K562 (cell line): ENCODE data around the gene GPR26. TPM values are rescaled to one million over a fixed set of nuclear protein-coding genes. Genes with fewer than 3 reads are reported as not detected.

Experiments used
- DNMT1 ChIP-seq: fragments of 450-650 bp; IDR thresholded peaks from 2 replicates; pipeline ENCODE4 v1.6.1; 2016; ENCODE audit warnings: antibody characterized with exemption, mild to moderate bottlenecking
- FOXJ2 ChIP-seq: fragments of 200-800 bp; sonication (Bioruptor generic); IDR thresholded peaks from 2 replicates; pipeline ENCODE4 v1.6.1; 2016; ENCODE audit warnings: missing genetic modification characterization, missing compliant biosample characterization
- MTF1 ChIP-seq: fragments of 250-450 bp; sonication (Bioruptor Pico); IDR thresholded peaks from 2 replicates; pipeline ENCODE4 v1.9.0; 2021; ENCODE audit warnings: moderate library complexity, mild to moderate bottlenecking, inconsistent platforms, borderline replicate concordance
- SMARCA5 ChIP-seq: fragments of 450-650 bp; IDR thresholded peaks from 2 replicates; pipeline ENCODE4 v1.6.1; 2016
- SUPT5H ChIP-seq: fragments of 450-650 bp; IDR thresholded peaks from 2 replicates; pipeline ENCODE4 v1.6.1; 2016
- TCF7 ChIP-seq: sonication (generic); IDR thresholded peaks from 2 replicates; pipeline ENCODE4 v1.6.1; 2016; ENCODE audit warnings: antibody characterized with exemption, borderline replicate concordance
- THAP12 ChIP-seq: fragments of 250-450 bp; sonication (Bioruptor Pico); IDR thresholded peaks from 2 replicates; pipeline ENCODE4 v1.9.0; 2021; ENCODE audit warnings: mild to moderate bottlenecking, inconsistent platforms
- TRIM25 ChIP-seq: fragments of 450-650 bp; IDR thresholded peaks from 2 replicates; pipeline ENCODE4 v1.7.0; 2016; ENCODE audit warnings: borderline replicate concordance
- ZKSCAN8 ChIP-seq: fragments of 200-800 bp; sonication (Bioruptor generic); IDR thresholded peaks from 2 replicates; pipeline ENCODE4 v1.6.1; 2016; ENCODE audit warnings: missing genetic modification characterization, missing compliant biosample characterization
- ZNF124 ChIP-seq: sonication (generic); formaldehyde crosslinking; IDR thresholded peaks from 2 replicates; pipeline ENCODE4 v1.8.1; 2022; ENCODE audit warnings: missing genetic modification reagents
- ZNF274 ChIP-seq: IDR thresholded peaks from 2 replicates; pipeline ENCODE4 v1.6.1; 2011; ENCODE audit warnings: low read depth, mild to moderate bottlenecking, low read length, moderate library complexity, borderline replicate concordance
- polyA plus RNA-seq, 8 experiments: library from polyadenylated mRNA; depleted of rRNA in 4 of 8; stranded (reverse) in 5 of 8; unstranded in 3 of 8; fragments of >200 nt; fragmentation: Nextera tagmentation in 2 of 8; fragmentation: Illumina TruSeq in 1 of 8; extraction: Ambion mirVana in 2 of 8; extraction: Trizol in 1 of 8; gene quantifications; 2 replicates each; pipeline versions ENCODE4 v1.2.1 to v1.2.3, GENCODE V29; 2011 to 2014; ENCODE audit warnings: inconsistent platforms in 1 of 8, missing spikeins in 1 of 8
- total RNA-seq, 7 experiments: library from RNA; depleted of rRNA in 6 of 7; stranded (reverse); fragments of >200 nt in 6 of 7; fragmentation: Illumina TruSeq in 2 of 7; extraction: Trizol in 2 of 7; gene quantifications; 2 replicates each; pipeline versions ENCODE4 v1.2.1 to v1.2.3, GENCODE V29; 2011 to 2021; ENCODE audit warnings: low replicate concordance in 1 of 7
- TF ChIP-seq, protein P1 (sequence below): sonication (generic); formaldehyde crosslinking; IDR thresholded peaks from 2 replicates; pipeline ENCODE4 v1.8.0; 2023; ENCODE audit warnings: mild to moderate bottlenecking, missing genetic modification reagents

The GPR26 gene
- total and polyA plus RNA-seq, 9 of the 15 experiments (the other 6 are each of a cell fraction or from before 2014, with no cell fraction given), result not detected

GRCh38 chr10:123704812-123705211, 38.7 kb downstream of the GPR26 start (continued):
- TF ChIP-seq, protein P1, sequence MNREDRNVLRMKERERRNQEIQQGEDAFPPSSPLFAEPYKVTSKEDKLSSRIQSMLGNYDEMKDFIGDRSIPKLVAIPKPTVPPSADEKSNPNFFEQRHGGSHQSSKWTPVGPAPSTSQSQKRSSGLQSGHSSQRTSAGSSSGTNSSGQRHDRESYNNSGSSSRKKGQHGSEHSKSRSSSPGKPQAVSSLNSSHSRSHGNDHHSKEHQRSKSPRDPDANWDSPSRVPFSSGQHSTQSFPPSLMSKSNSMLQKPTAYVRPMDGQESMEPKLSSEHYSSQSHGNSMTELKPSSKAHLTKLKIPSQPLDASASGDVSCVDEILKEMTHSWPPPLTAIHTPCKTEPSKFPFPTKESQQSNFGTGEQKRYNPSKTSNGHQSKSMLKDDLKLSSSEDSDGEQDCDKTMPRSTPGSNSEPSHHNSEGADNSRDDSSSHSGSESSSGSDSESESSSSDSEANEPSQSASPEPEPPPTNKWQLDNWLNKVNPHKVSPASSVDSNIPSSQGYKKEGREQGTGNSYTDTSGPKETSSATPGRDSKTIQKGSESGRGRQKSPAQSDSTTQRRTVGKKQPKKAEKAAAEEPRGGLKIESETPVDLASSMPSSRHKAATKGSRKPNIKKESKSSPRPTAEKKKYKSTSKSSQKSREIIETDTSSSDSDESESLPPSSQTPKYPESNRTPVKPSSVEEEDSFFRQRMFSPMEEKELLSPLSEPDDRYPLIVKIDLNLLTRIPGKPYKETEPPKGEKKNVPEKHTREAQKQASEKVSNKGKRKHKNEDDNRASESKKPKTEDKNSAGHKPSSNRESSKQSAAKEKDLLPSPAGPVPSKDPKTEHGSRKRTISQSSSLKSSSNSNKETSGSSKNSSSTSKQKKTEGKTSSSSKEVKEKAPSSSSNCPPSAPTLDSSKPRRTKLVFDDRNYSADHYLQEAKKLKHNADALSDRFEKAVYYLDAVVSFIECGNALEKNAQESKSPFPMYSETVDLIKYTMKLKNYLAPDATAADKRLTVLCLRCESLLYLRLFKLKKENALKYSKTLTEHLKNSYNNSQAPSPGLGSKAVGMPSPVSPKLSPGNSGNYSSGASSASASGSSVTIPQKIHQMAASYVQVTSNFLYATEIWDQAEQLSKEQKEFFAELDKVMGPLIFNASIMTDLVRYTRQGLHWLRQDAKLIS (CRISPR knock-in tag), result no peak
- TF ChIP-seq MTF1 (CRISPR knock-in tag) (no peak), SMARCA5 (no peak), THAP12 (CRISPR knock-in tag) (no peak), TCF7 (no peak), ZNF274 (no peak), DNMT1 (no peak), TRIM25 (no peak), FOXJ2 (tag) (no peak), ZNF124 (CRISPR knock-in tag) (no peak), SUPT5H (no peak), ZKSCAN8 (CRISPR knock-in tag) (no peak)
